OCI-M2 (cell line): Measurements from ENCODE around the gene ANO2.

ENCODE experiments used
- DNase-seq: peaks from one replicate; lab custom pipeline; 2025; ENCODE audit not compliant: unreplicated experiment; lab: John Stamatoyannopoulos, UW

ANO2 gene

DNA sequence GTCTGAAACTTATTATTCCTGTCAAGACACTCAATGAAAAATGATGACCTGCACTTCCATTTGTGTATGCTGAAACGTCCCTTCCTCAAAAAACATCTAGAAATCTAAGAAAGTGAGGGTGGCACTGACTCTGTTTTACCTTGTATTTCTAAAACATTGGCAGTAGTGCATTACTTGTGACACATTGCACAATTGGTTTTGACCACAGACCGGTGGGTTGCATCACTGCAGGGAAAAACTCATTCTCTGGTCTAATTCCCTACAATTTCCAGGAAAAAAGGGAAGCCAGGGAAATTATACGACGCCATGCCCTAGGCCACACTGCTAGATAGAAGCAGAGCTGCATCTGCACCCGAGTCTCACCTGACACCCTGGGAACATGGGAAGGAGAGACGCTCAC, 356.5 kb downstream of the ANO2 start:
- no peak for DNase-seq

DNA sequence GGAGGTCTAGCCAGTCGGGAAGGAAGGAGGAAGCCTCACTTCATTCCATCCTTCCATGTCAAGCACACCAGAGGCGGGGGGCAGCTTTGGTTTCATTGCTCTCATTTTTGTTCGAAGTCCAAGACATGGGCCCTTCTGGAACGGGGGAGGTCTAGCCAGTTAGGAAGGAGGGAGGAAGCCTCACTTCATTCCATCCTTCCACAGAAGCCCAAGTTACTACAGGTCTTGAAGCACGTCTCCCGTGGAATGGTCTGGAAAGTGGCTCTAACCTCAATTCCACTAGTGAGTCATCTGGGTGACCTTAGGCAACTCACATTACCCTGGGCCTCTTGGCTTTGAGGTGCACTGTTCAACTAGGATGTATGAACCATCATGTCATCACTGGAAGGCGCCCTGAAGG, 356.9 kb downstream of the ANO2 start:
- DNase-seq = no peak

DNA sequence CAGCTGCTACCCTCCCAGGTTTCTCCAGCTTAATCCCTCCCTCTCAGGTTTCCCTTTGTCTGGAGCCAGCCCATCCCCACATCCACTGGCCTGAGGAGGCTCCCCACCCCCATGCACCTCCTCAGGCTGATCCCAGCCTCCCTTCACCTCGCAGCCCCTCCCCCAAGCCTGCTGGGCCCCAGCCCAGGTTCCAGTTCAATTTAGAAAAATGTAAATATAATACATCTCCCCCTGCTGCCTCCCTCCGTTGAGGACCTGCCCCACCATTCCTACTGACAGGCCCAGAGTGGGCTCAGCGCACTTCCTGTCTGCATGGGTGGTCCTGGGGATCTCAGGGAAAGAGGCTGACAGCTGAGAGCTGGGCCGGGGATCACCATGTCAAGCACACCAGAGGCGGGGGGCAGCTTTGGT, 357.3 kb downstream of the ANO2 start:
- no peak for DNase-seq

DNA sequence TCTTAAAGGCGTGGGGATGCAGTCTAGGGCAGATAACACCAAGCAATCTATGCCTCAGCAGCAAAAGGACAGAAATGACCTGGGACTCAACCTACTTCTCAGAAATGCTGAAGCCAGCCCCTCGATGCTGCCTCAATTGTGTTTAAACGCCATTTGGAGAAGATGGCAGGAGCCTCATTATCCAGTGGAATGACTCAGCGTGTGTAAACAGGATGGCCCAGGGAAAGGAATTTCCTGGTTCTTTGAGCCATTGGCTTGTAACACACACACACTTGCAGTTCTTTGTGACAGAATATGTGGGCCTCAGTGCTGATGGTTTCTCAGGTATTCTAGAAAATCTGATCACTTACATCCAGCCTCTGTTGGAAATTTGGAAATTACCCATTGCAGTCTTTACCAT, 358.9 kb downstream of the ANO2 start:
- no peak for DNase-seq

DNA sequence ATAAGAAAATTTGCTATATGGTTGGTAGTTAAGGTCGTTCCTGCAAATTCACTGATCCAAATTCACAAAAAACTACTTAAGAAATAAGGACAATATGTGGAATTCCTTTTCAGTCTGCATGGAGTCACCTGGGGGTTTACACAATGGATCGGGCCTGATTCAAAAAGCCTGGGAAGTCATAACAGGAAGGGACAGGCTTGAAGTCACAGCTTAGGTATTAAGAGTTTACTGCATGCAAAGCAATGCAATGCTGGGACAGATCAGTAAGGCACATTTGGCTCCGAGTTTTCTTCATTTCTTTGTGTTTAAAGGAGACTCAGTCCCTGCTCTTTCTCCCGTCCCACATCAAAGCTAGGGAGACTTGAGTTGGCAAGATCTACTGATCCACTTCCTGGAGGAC, 359.9 kb downstream of the ANO2 start:
- no peak for DNase-seq

DNA sequence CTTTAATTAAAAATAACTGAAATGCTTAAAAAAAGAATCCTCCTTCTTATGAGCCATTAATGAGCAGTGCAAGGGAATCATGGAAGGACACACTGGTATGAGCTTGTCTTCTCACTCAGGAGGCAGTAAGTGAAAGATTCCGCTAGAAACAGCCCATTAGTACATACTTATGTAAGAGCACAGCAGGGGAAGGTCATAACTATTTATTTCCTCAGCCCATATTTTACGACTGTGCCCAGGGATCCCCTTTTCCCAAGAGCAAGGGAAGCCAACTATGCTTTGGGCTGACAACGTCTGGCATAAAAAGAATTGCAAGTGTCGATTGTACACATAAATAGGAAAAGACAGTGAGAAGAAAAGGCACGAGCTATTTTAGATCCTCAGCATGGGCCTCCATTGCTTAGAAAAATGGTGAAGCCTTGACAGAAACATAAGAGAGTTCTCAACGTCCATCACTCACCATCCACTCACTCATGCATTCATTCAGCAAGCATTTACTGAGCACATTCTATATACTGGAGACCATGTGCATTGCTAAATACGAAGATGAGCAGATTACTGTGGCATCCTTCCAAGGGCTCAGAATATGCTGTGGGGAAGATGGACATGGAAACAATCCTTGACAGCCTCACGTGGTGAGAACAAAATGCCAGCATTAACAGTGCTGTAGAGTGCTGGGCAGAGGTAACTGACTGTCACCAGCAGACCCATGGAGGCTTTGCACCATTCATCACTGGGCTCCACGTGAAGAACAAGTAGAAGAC, 360.5 kb downstream of the ANO2 start:
- no peak for DNase-seq

DNA sequence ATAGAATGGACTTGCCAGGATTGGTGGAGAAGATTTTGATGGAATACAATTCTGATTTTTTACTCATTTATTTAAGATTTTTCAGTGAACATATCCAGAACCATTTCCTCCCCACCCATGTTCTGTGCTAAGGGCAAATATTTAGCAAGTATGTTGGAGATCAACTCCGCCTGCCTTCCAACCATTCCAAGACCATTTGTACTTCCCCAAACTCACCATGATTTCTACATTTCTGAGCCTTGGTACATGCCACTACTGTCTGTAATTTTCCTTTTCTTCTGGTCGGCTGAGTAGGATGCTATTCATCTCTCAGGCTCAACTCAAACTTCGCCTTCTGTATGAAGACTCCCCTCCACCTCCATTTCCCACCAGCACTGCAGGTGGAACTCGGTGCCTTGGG, 362.5 kb downstream of the ANO2 start:
- DNase-seq = no peak

DNA sequence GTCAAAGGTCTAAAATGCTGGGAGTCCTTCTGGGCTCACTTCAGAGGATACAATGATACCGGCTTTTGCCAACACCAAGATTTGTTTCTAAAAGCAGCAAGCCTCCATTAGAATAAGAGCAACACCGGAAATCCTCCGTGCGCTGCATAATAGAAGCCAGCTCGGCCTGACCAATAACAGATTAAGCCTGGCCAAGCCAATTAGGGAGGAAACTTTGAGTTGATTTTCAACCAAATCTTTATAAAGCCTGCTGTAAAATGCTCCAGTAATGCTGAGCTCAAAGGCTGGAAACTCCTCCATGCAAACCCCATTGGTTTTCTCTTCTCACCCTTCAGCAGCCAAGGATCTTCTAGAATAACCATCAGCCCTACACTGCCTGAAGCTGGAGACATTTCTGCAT, 363.0 kb downstream of the ANO2 start:
- DNase-seq = no peak

DNA sequence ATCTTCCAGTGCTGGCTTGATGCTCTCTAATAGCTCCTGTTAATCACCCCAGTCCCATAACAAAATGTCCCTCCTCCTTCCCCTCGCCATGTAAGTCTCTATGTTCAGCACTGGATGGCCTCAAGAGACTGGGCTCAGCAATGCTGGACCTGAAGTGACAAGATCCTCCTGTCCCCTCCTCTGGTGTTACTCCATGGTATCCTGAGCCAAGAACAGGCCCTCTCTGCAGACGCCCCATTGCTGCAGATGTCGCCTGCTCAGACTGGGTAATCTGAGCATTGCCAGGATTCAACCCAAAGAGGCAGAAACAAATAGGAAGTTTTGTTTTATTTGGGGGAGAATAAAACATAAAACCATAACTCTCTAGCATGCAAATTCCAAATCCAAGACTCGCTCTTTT, 363.4 kb downstream of the ANO2 start:
- DNase-seq = no peak

DNA sequence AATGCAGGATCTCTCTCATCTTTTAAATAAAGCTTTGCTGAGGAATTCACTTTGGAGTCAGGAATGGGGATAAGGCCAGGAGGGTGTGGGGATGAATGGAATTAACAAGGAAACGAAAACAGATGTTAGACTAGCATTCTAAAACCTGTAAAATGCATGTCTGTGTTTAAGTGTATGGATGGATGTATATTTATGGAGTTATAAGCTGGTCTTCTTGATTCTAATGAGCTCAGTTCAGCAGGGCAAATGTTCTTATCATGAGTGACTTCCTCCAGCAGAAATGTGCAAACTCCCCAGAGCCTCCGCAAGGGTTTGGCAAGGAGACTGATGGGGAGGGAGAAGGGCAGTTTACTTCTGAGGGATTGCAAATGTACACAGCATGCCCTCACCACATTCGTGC, 364.0 kb downstream of the ANO2 start:
- no peak for DNase-seq

DNA sequence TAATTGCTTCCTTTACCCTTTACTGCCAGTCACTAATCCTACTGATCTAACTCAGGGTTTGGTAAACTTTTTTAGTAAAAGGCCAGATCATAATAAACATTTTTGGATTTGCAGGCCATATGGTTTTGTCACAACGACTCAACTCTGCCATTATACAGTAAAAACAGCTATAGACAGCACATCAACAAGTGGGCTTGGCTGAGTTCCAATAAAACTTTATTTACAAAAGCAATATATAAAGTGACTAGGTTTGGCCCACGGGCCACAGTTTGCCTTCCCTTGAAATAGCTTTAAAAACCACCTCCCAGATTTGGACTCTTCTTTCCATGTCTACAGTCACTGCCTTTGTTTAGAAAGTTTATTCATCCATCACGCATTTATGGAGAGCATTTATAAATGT, 366.3 kb downstream of the ANO2 start:
- DNase-seq = no peak

DNA sequence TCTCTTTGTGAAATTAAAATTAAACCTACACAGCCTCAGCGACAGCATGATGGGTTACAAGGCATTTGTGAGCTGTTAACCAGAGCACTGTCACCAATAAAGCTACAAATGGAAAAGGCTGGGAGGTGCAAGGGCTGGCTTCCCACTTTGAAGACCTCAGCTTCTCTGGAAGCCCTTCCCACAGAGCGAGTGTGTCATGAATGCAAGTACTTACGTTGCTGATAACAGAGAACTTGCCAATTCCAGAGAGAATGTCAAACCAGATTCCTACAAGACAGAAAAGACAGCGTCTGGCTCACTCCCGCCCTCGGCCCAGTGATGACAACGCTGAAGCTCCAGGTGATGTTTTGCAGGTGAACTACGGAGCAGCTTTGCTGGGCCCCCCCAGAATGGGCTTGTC, 367.3 kb downstream of the ANO2 start:
- no peak for DNase-seq

DNA sequence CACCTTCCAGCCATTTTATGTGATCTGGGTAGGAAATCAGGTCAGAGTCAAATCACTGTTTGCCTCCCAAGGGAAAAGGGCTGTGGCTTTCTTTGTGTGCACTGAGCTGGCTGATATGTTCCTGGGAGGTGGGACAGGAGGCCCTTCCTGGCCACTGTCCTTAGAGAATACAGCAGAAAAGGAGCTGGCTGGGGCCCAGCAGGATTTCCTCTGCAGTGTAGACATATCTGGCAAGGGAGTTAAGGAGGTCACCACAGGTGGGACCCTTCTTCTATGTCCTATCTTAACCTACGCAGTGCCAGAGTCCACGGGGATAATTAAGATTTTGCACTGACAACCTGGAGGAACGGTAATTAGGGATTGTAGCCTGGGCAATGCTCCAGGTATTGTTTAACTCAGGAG, 367.8 kb downstream of the ANO2 start:
- no peak for DNase-seq

DNA sequence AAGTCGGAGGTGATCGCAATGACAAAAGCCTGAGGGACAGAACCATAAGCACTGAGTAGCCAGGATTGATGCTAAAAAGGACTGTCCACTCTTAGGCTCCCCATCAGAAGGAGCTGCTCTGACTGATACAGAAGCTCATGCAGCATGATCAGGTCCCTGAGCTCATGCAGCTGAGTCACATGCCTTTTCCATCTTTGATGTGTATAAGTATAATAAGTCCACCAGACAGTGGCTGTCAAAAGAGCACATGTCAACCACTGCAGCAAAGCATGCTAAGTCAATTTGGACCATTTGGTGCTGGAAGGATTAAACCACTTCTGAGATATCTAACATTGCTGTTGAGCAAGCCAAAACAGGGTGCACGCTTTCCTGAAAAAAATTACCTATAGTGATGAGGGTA, 369.1 kb downstream of the ANO2 start:
- DNase-seq = no peak

DNA sequence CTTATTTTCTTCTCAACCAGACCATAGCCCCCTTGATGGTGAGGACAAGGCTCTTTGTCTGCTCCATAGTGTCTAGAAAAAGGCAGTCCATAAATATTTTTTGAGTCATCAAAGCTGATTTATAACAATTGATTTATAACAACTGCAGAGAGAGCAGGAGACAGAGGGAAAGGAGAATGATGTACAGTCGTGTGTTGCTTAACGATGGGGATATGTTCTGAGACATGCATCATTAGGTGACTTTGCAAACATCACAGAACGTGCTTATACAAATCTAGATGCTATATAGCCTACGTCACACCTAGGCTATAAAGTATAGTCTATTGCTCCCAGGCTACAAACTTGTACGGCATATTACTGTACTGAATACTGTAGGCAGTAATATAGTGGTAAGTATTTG, 369.8 kb downstream of the ANO2 start:
- no peak for DNase-seq

DNA sequence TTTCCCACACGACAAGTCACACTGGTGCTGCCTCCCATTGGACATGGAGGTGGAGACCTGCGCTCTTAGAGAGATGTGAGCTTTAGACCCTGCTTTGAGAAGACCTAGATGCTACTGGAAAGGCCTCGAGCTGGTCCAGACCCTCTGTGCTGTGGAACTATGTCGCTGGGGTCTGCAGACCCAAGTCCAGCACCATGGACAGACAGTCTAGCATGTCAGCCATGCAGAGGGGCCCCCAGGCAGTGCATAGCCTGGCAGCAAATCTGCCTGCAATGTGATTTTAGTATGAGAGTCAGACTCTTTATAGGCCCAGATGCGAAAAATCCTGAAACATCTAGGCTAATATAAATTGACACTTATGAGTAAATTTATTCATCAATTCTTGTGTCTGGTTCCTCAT, 371.7 kb downstream of the ANO2 start:
- no peak for DNase-seq

DNA sequence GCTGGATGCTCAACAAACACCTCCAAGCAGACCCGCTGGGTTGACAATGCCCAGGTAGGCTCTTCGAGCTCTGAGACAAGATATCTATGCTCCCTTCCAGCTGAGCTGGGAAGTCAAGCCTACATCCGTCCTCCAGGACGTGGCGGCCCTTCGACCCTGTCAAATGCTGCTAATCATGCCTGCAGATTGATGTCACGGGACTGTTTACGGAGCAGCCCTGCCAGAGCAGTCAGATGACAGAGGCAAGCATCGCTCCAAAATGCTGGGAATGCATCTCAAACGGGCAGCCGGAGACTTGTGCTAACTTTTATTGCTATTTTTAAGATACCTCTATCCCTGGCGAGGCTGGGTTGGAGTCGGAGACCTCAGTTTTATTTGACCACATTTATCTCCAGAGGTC, 373.9 kb downstream of the ANO2 start:
- no peak for DNase-seq

DNA sequence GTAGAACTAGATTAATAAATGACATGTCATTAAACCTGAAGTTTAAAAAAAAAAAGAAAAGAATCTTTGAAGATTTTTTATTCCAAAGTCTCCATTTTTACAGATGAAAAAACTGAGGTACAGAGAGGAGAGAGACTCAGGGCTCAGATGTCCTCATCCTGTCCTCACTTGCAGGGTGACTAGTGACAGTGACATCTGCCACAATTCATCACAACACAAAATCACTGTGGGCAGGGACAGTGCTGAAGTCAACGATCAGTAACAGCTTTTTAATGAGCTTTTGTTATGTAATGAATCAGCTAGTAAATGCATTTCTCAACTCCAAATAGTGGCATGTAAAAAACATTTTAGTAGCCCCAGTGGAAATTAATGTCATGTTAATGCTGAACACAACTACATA, 374.6 kb downstream of the ANO2 start:
- no peak for DNase-seq

DNA sequence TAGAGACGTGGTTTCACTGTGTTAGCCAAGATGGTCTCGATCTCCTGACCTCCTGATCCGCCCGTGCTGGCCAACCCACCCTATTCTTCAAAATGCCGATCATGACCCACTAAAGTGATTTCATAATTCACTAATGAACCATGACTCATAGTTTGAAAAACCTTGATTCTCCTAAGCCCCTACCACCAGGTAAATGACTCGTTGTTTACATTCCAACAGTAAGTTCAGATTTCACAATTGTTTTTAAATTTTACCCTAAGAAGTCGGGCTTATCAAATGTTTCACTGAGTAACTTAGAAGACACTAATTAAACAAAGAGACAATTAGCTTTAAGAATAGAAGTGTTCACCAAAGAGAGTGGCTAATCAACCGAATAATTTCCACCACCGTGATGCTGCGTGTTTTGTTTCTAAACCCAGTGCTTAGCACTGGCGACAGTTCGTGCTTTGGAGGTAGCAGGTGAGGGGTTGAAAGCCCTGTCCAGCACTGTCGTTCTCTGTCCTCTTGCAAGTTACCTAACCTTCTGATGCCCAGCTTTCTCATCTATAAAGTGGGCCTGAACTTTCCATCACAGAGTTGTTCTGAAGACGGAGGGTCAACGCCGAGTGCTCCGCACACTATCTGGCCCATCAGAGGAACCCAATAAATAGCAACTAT, 376.6 kb downstream of the ANO2 start:
- no peak for DNase-seq

DNA sequence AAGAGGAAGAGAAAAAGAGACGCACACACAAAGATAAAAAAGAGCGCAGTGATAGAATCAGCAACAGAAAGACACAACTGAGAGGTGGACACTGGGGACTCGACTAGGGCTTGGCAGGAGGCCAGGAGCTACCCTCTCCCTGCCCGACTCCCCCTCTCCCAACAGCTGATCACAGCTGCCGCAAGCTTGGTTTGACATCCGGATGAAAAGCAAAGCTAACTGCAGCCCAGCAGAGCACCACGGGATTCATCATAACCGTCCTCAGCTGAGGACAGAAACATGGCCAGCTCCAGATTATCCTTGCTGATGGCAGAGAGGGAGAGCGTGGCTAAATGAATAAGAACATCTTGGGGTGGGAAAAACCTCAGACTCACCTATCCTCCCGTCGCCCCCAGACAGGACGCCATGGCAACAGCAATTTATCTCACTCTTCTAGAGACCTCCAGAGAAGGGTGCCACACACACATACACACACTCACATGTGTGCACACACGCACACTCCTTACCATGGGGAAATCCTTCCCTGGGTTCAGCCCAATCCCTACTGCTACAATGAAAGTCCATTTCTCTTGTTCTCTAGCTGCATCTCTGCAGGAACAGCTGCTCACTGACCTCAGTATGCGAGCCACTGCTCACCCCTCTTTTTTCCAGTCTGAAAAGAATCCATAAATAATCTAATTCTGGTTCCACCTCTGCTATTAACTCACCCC, 377.9 kb downstream of the ANO2 start:
- DNase-seq = no peak

DNA sequence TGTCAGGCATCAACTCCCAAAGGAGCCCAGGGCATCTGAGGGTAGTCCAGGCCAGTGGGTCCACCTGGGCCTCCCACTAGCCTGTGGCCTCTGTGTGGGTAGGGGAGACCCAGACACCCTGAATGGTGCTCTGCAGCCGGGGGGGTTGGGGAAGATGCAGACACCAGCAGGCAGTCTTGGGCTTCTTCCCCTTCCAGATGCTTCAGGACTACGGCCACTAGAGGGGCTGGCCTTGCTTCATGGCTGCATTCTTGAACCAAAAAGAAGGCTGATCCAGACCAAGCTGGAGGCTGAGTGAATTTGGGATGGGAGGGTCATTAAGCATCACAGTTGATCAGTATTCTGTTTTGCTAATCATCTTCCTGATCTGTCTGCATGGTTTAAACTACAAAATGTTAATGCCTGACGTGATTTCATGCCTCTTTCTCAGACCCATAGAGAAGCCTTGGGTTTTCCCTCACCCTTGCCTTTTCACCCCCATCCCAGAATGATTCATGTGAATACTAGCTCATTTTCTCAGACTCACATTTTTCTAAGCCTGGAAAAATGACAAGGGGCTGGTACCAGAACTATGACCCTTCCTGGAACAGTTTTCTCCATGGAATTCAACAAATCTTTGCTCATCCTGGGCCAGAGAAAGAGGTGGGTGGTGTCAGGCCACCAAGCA, 379.0 kb downstream of the ANO2 start:
- DNase-seq = no peak

DNA sequence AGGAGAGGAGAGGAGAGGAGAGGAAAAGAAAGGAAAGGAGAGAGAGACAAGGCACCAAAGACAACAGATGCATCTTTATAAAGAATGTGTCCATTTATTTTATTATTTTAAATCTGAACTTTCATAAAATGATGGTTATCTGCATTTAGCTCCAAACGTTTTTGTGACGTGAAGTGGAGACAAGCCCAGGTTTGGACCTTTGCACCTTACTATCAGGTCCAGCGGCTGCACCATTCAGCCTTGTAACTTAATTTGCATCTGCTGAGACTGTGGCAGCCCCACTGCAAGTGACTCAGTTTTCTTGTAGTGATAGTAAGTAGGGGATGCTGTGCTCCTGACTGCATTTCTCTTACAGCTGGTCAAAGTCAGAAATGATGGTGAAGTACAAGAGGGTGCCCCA, 382.5 kb downstream of the ANO2 start:
- DNase-seq = no peak
